GM12892 (cell line): ENCODE results near the gene HCRT.

Experiments
- POLR2A ChIP-seq: IDR thresholded peaks from 2 replicates; pipeline ENCODE4 v1.6.1; 2011; ENCODE audit warnings: low read depth, low read length, control low read depth
- POLR2AphosphoS5 ChIP-seq: IDR thresholded peaks from 2 replicates; pipeline ENCODE4 v1.6.1; 2011; ENCODE audit warnings: low read depth, low read length, control low read depth
- TAF1 ChIP-seq: IDR thresholded peaks from 2 replicates; pipeline ENCODE4 v1.6.1; 2011; ENCODE audit warnings: low read depth, mild to moderate bottlenecking, control low read depth, low read length, borderline replicate concordance

GRCh38 chr17:42181851-42182207 is 3.4 kb downstream of the HCRT start:
- TF ChIP-seq TAF1 (no peak), POLR2A (no peak), POLR2AphosphoS5 (no peak)
